Measurements from ENCODE around the gene RETREG1.
"Not testable (repeated sequence)": the region's sequence is repeated elsewhere in the genome, so short reads cannot be mapped to it uniquely, and the experiment has no call there.

The RETREG1 gene

GRCh38 chr5:16487456-16487855 is 129.3 kb downstream of the RETREG1 start:
- no peak for DNase-seq (ENCODE audit: low spot score)

- no peak for DNase-seq (ENCODE audit: low spot score)
Observed at GRCh38 chr5:16486711-16487111, 130.1 kb downstream of the RETREG1 start.

GRCh38 chr5:16485656-16486055 is 131.1 kb downstream of the RETREG1 start:
- no peak for DNase-seq (ENCODE audit: low spot score)

- no peak for DNase-seq (ENCODE audit: low spot score)
Observed at GRCh38 chr5:16484081-16484480, 132.7 kb downstream of the RETREG1 start.

- no peak for DNase-seq (ENCODE audit: low spot score)
Observed at GRCh38 chr5:16483361-16483760, 133.4 kb downstream of the RETREG1 start.

- no peak for DNase-seq (ENCODE audit: low spot score)
Observed at GRCh38 chr5:16482891-16483290, 133.9 kb downstream of the RETREG1 start.

GRCh38 chr5:16480821-16481538 is 135.8 kb downstream of the RETREG1 start:
- no peak for DNase-seq (ENCODE audit: low spot score)

- DNase-seq (ENCODE audit: low spot score), result no peak
Observed at GRCh38 chr5:16480144-16480543, 136.7 kb downstream of the RETREG1 start.

GRCh38 chr5:16477541-16477940 is 139.3 kb downstream of the RETREG1 start:
- peak; percentile 21 for DNase-seq (ENCODE audit: low spot score)

- not testable (repeated sequence) for DNase-seq (ENCODE audit: low spot score)
Observed at GRCh38 chr5:16476417-16476816, 140.4 kb downstream of the RETREG1 start.

- DNase-seq (ENCODE audit: low spot score), result no peak
Observed at GRCh38 chr5:16471387-16471786, 145.4 kb downstream of the RETREG1 start.

GRCh38 chr5:16467363-16468219 is 149.2 kb downstream of the RETREG1 start:
- DNase-seq (ENCODE audit: low spot score), result peak; percentile 27

GRCh38 chr5:16465544-16466432 is 151.0 kb downstream of the RETREG1 start, which contains the start of gene ZNF622:
TSS of gene ZNF622 (minus strand) at chr5:16465800. CDS start at chr5:16465665, 135 bp downstream.
- DNase-seq (ENCODE audit: low spot score), result peak; percentile 85

- DNase-seq (ENCODE audit: low spot score), result peak; percentile 31
Observed at GRCh38 chr5:16464664-16465543, 151.9 kb downstream of the RETREG1 start.

GRCh38 chr5:16464231-16464630 is 152.6 kb downstream of the RETREG1 start:
- DNase-seq (ENCODE audit: low spot score), result no peak

GRCh38 chr5:16461782-16462181 is 155.0 kb downstream of the RETREG1 start:
- DNase-seq (ENCODE audit: low spot score), result no peak

- DNase-seq (ENCODE audit: low spot score), result no peak
Observed at GRCh38 chr5:16461026-16461425, 155.8 kb downstream of the RETREG1 start.

GRCh38 chr5:16459451-16459850 is 157.3 kb downstream of the RETREG1 start:
- no peak for DNase-seq (ENCODE audit: low spot score)

GRCh38 chr5:16457853-16458252 is 158.9 kb downstream of the RETREG1 start:
- no peak for DNase-seq (ENCODE audit: low spot score)

- no peak for DNase-seq (ENCODE audit: low spot score)
Observed at GRCh38 chr5:16457451-16457850, 159.3 kb downstream of the RETREG1 start.
